SK-N-SH treated with all-trans-retinoic acid at 6 μM for 48 hours (cell line): ENCODE measurements around the gene PILRA.

Experiments used
- ARNTL ChIP-seq: fragments of 450-650 bp; formaldehyde crosslinking; IDR thresholded peaks from 2 replicates; pipeline ENCODE4 v1.5.0; 2020; ENCODE audit warnings: low read depth, mild to moderate bottlenecking, moderate library complexity, borderline replicate concordance
- CSDC2 ChIP-seq: fragments of 250-450 bp; sonication (Bioruptor Pico); IDR thresholded peaks from 2 replicates; pipeline ENCODE4 v1.5.0; 2020; ENCODE audit warnings: mild to moderate bottlenecking, moderate library complexity
- ESRRG ChIP-seq: fragments of 250-450 bp; sonication (Bioruptor Pico); IDR thresholded peaks from 2 replicates; pipeline ENCODE4 v1.6.1; 2021; ENCODE audit warnings: mild to moderate bottlenecking
- SNAI2 ChIP-seq: fragments of 250-450 bp; sonication (Bioruptor Pico); IDR thresholded peaks from 2 replicates; pipeline ENCODE4 v1.5.0; 2020; ENCODE audit warnings: mild to moderate bottlenecking, moderate library complexity
- TCF4 ChIP-seq: fragments of 250-450 bp; sonication (Bioruptor Pico); IDR thresholded peaks from 2 replicates; pipeline ENCODE4 v1.8.0; 2021; ENCODE audit warnings: mild to moderate bottlenecking, moderate library complexity, borderline replicate concordance
- TOX ChIP-seq: fragments of 250-450 bp; sonication (Bioruptor Pico); IDR thresholded peaks from 2 replicates; pipeline ENCODE4 v1.8.0; 2021; ENCODE audit warnings: mild to moderate bottlenecking, moderate library complexity, borderline replicate concordance
- ZC3H10 ChIP-seq: fragments of 250-450 bp; sonication (Bioruptor Pico); IDR thresholded peaks from 2 replicates; pipeline ENCODE4 v1.5.1; 2021; ENCODE audit warnings: mild to moderate bottlenecking, moderate library complexity
- ZFP30 ChIP-seq: fragments of 450-650 bp; formaldehyde crosslinking; IDR thresholded peaks from 2 replicates; pipeline ENCODE4 v1.5.0; 2022; ENCODE audit warnings: mild to moderate bottlenecking, moderate library complexity
- ZNF70 ChIP-seq: fragments of 450-650 bp; formaldehyde crosslinking; IDR thresholded peaks from 2 replicates; pipeline ENCODE4 v1.5.0; 2020; ENCODE audit warnings: mild to moderate bottlenecking, moderate library complexity
- TF ChIP-seq, protein P1 (sequence below): fragments of 250-450 bp; sonication (Bioruptor Pico); IDR thresholded peaks from 2 replicates; pipeline ENCODE4 v1.8.0; 2020; ENCODE audit warnings: mild to moderate bottlenecking, moderate library complexity, borderline replicate concordance
- TF ChIP-seq, protein P2 (sequence below): fragments of 250-450 bp; sonication (Bioruptor Pico); IDR thresholded peaks from 2 replicates; pipeline ENCODE4 v1.8.0; 2021; ENCODE audit warnings: low read depth, mild to moderate bottlenecking, moderate library complexity, borderline replicate concordance

DNA sequence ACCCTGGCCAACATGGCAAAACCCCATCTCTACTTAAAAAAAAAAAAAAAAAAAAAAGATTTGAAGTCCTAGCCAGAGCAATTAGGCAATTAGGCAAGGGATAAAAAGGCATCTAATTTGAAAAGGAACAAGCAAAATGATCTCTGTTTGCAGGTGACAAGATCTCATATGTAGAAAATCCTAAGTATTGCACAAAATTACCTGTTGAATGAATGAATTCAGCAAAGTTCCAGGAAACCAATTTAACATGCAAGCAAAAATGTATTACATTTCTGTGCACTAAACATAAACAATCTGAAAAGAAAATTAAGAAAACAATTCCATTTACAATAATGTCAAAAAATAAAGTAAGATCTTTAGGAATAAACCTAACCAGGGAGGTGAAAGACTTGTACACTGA is 10.2 kb upstream of the PILRA start:
- no peak for TF ChIP-seq ESRRG
- no peak for TF ChIP-seq TCF4 (CRISPR knock-in tag)
- TF ChIP-seq, protein P1, sequence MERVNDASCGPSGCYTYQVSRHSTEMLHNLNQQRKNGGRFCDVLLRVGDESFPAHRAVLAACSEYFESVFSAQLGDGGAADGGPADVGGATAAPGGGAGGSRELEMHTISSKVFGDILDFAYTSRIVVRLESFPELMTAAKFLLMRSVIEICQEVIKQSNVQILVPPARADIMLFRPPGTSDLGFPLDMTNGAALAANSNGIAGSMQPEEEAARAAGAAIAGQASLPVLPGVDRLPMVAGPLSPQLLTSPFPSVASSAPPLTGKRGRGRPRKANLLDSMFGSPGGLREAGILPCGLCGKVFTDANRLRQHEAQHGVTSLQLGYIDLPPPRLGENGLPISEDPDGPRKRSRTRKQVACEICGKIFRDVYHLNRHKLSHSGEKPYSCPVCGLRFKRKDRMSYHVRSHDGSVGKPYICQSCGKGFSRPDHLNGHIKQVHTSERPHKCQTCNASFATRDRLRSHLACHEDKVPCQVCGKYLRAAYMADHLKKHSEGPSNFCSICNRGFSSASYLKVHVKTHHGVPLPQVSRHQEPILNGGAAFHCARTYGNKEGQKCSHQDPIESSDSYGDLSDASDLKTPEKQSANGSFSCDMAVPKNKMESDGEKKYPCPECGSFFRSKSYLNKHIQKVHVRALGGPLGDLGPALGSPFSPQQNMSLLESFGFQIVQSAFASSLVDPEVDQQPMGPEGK (CRISPR knock-in tag) = no peak
- TF ChIP-seq CSDC2 (CRISPR knock-in tag) = no peak
- no peak for TF ChIP-seq TOX
- TF ChIP-seq, protein P2, sequence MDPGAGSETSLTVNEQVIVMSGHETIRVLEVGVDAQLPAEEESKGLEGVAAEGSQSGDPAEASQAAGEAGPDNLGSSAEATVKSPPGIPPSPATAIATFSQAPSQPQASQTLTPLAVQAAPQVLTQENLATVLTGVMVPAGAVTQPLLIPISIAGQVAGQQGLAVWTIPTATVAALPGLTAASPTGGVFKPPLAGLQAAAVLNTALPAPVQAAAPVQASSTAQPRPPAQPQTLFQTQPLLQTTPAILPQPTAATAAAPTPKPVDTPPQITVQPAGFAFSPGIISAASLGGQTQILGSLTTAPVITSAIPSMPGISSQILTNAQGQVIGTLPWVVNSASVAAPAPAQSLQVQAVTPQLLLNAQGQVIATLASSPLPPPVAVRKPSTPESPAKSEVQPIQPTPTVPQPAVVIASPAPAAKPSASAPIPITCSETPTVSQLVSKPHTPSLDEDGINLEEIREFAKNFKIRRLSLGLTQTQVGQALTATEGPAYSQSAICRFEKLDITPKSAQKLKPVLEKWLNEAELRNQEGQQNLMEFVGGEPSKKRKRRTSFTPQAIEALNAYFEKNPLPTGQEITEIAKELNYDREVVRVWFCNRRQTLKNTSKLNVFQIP (CRISPR knock-in tag) = no peak
- no peak for TF ChIP-seq ARNTL (CRISPR knock-in tag)
- TF ChIP-seq ZNF70 (CRISPR knock-in tag) = no peak
- no peak for TF ChIP-seq ZFP30 (CRISPR knock-in tag)
- TF ChIP-seq SNAI2 (CRISPR knock-in tag) = no peak
- TF ChIP-seq ZC3H10 (CRISPR knock-in tag) = no peak
